ENCODE measurements around the gene CALM3. TPM values are rescaled to one million over a fixed set of nuclear protein-coding genes. Genes with fewer than 3 reads are reported as not detected.

Gene CALM3
- total RNA-seq, 1 donor: 213 TPM

DNA sequence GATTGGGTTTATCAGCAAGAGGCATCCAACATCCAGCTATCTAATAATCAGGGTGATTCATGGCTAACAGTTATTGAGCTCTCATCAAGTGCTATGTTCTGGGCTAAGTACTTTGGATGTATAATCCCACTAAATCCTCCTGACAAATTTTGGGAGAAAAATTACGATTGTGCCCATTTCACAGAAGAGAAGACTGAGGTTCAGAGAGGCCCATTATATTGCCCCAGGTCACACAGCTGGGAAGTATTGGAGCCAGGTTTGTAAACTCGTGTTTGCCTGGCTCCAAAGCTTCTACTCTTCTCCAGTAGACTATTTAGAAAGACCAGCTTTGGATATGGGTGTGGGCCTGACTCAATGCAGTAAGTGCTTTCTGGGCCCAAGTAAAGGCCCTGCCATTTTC lies 20.9 kb upstream of the CALM3 start:
- TF ChIP-seq, protein P1, sequence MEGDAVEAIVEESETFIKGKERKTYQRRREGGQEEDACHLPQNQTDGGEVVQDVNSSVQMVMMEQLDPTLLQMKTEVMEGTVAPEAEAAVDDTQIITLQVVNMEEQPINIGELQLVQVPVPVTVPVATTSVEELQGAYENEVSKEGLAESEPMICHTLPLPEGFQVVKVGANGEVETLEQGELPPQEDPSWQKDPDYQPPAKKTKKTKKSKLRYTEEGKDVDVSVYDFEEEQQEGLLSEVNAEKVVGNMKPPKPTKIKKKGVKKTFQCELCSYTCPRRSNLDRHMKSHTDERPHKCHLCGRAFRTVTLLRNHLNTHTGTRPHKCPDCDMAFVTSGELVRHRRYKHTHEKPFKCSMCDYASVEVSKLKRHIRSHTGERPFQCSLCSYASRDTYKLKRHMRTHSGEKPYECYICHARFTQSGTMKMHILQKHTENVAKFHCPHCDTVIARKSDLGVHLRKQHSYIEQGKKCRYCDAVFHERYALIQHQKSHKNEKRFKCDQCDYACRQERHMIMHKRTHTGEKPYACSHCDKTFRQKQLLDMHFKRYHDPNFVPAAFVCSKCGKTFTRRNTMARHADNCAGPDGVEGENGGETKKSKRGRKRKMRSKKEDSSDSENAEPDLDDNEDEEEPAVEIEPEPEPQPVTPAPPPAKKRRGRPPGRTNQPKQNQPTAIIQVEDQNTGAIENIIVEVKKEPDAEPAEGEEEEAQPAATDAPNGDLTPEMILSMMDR (IDR thresholded peaks at IDR 0.05; ENCODE audit: insufficient read depth, low read depth, low read length): no peak

DNA sequence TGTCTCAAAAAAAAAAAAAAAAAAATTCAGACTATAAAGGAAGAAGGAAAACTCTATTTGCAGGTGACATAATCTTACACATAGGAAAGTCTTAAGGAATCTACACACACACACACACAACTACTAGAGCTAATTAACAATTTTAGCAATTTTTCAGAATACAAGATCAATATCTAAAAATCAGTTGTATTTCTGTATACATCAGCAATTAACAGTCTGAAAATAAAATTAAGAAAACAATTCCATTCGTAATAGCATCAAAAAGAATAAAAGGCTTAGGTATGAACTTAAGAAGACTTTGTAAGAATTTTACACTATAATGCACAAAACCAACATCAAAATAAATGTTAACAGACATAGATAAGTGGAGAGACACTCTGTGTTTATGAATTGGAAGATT lies 15.6 kb upstream of the CALM3 start:
- no peak overlapping the region for H3K4me3 ChIP-seq (ENCODE audit: low read depth, low read length)
- no peak for DNase-seq (ENCODE audit: low read depth)

More for the DNA sequence above, 20.9 kb upstream of the CALM3 start:
- DNase-seq (ENCODE audit: low read depth): no peak
- no peak overlapping the region for H3K4me3 ChIP-seq (ENCODE audit: low read depth, low read length)

GRCh38 chr19:46586294-46586693 lies 14.8 kb upstream of the CALM3 start:
- TF ChIP-seq, protein P1 (IDR thresholded peaks at IDR 0.05; ENCODE audit: insufficient read depth, low read depth, low read length): no peak
- DNase-seq (ENCODE audit: low read depth): no peak

More for the DNA sequence above, 15.6 kb upstream of the CALM3 start:
- TF ChIP-seq, protein P1 (IDR thresholded peaks at IDR 0.05; ENCODE audit: insufficient read depth, low read depth, low read length): no peak

GRCh38 chr19:46587861-46588260 lies 13.3 kb upstream of the CALM3 start:
- no peak overlapping the region for H3K4me3 ChIP-seq (ENCODE audit: low read depth, low read length)
- TF ChIP-seq, protein P1 (IDR thresholded peaks at IDR 0.05; ENCODE audit: insufficient read depth, low read depth, low read length): no peak
- DNase-seq (ENCODE audit: low read depth): no peak

More at GRCh38 chr19:46586294-46586693, 14.8 kb upstream of the CALM3 start:
- H3K4me3 ChIP-seq (ENCODE audit: low read depth, low read length): no peak overlapping the region

DNA sequence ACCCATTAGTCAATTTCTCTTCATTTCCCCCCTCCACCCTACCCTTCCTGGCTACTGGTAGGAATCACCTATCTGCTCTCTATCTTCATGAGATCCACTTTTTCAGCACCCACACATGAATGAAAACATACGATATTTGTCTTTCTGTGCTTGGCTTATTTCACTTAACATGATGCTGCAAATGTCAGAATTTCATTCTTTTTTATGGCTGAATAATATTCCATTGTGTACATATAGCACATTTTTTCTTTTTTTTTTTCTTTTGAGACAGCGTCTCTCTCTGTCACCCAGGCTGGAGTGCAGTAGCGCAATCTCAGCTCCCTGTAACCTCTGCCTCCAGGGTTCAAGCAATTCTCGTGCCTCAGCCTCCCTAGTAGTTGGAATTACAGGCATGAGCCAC lies 9.9 kb upstream of the CALM3 start:
- no peak for DNase-seq (ENCODE audit: low read depth)
- H3K4me3 ChIP-seq (ENCODE audit: low read depth, low read length): no peak overlapping the region
- TF ChIP-seq, protein P1 (IDR thresholded peaks at IDR 0.05; ENCODE audit: insufficient read depth, low read depth, low read length): no peak

DNA sequence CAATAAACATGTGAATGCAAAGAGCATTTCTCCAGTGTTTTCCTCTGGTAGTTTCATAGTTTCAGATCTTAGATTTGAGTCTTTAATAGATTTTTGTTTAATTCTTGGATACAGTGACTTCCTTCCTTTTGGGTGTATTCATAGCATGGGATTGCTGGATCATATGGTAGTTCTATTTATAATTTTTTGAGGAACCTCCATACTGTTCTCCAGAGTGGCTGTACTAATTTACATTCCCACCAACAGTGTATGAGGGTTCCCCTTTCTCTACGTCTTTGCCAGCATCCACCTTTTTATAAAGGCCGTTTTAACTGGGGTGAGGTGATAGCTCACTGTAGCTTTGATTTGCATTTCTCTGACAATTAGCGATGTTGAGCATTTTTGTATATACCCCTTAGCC lies 9.3 kb upstream of the CALM3 start:
- TF ChIP-seq, protein P1 (IDR thresholded peaks at IDR 0.05; ENCODE audit: insufficient read depth, low read depth, low read length): no peak
- H3K4me3 ChIP-seq (ENCODE audit: low read depth, low read length): no peak overlapping the region
- DNase-seq (ENCODE audit: low read depth): no peak

DNA sequence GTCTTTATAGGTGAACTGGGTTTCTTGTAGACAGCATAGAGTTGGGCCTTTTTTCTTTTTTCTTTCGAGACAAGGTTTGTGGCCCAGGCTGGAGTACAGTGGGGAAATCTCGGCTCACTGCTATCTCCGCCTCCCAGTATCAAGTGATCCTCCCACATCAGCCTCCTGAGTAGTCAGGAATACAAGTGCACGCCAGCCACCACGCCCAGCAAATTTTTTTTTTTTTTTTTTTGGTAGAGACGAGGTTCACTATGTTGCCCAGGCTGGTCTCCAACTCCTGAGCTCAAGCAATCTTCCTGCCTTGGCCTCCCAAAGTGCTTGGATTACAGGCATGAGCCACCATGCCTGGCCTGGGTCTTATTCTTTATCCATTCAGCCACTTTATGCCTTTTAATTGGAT lies 5.1 kb upstream of the CALM3 start:
- no peak for DNase-seq (ENCODE audit: low read depth)
- TF ChIP-seq, protein P1 (IDR thresholded peaks at IDR 0.05; ENCODE audit: insufficient read depth, low read depth, low read length): no peak

More for the DNA sequence above, 5.1 kb upstream of the CALM3 start:
- no peak overlapping the region for H3K4me3 ChIP-seq (ENCODE audit: low read depth, low read length)

All from fibroblast of villous mesenchyme (primary cell).